HEK293 (cell line): ENCODE data around the gene CHMP4A.
"Not testable (repeated sequence)": the region's sequence is repeated elsewhere in the genome, so short reads cannot be mapped to it uniquely, and the experiment has no call there.

Source experiments
- CTCF ChIA-PET: fragments of 350-600 bp; formaldehyde crosslinking; extraction: SDS; loops from one replicate; lab custom pipeline; 2021; ENCODE audit warnings: antibody characterized with exemption; lab: Yijun Ruan, JAX
- POLR2A ChIA-PET: fragments of 300-600 bp; formaldehyde crosslinking; extraction: SDS; loops from one replicate; lab custom pipeline; 2020; ENCODE audit warnings: antibody characterized with exemption, inconsistent platforms; lab: Yijun Ruan, JAX
- H3K27ac ChIP-seq: fragments of 200-500 bp; sonication (Bioruptor generic); 2 replicates; pipeline ENCODE4 v1.5.1; 2014; ENCODE audit warnings: low read depth, low read length, control low read depth, inconsistent platforms; ENCODE audit errors: extremely low read depth
- H3K36me3 ChIP-seq, 2 experiments: fragments of 200-500 bp in 1 of 2; sonication (Bioruptor generic) in 1 of 2; 1 replicate in 1 of 2; 2 replicates in 1 of 2; pipeline ENCODE4 v1.5.1; 2014 to 2017; ENCODE audit warnings: inconsistent platforms in 2 of 2, low read length in 2 of 2; ENCODE audit not compliant: control insufficient read depth in 2 of 2, insufficient read depth in 1 of 2
- H3K4me1 ChIP-seq: fragments of 200-500 bp; sonication (Bioruptor generic); 2 replicates; pipeline ENCODE4 v1.5.1; 2014; ENCODE audit warnings: mild to moderate bottlenecking, low read length, inconsistent platforms; ENCODE audit not compliant: control insufficient read depth, insufficient read depth
- H3K4me3 ChIP-seq: 2 replicates; pipeline ENCODE4 v1.5.1; 2011; ENCODE audit warnings: low read depth, mild to moderate bottlenecking, control low read depth, low read length, moderate library complexity
- H3K9me3 ChIP-seq: fragments of 200-500 bp; sonication (Bioruptor generic); 2 replicates; pipeline ENCODE4 v1.5.1; 2014; ENCODE audit warnings: low read depth, low read length, inconsistent platforms; ENCODE audit not compliant: control insufficient read depth, insufficient read depth
- BCL11A ChIP-seq: fragments of 450-650 bp; formaldehyde crosslinking; IDR thresholded peaks from 2 replicates; pipeline ENCODE4 v1.5.1; 2016; ENCODE audit warnings: low read depth, missing biosample characterization, missing genetic modification characterization
- GLIS1 ChIP-seq: fragments of 450-650 bp; formaldehyde crosslinking; IDR thresholded peaks from 2 replicates; pipeline ENCODE4 v1.5.1; 2016; ENCODE audit warnings: missing biosample characterization, missing genetic modification characterization
- HOXD13 ChIP-seq: sonication (generic); formaldehyde crosslinking; IDR thresholded peaks from 2 replicates; pipeline ENCODE4 v1.8.0; 2022; ENCODE audit warnings: missing genetic modification reagents, borderline replicate concordance
- MEIS1 ChIP-seq: sonication (generic); formaldehyde crosslinking; IDR thresholded peaks from 2 replicates; pipeline ENCODE4 v1.8.1; 2022; ENCODE audit warnings: missing genetic modification reagents, mild to moderate bottlenecking, borderline replicate concordance
- SETDB1 ChIP-seq: IDR thresholded peaks from one replicate; pipeline ENCODE4 v1.6.1; 2017; ENCODE audit warnings: mild to moderate bottlenecking, low read length, moderate library complexity, mixed read lengths; ENCODE audit not compliant: insufficient read length
- TRIM28 ChIP-seq: IDR thresholded peaks from 2 replicates; pipeline ENCODE4 v1.6.1; 2011; ENCODE audit warnings: low read length, control low read depth, borderline replicate concordance
- ZBTB48 ChIP-seq: fragments of 450-650 bp; formaldehyde crosslinking; IDR thresholded peaks from 2 replicates; pipeline ENCODE4 v1.5.1; 2016; ENCODE audit warnings: missing biosample characterization, missing genetic modification characterization
- ZFP37 ChIP-seq: fragments of 450-650 bp; formaldehyde crosslinking; IDR thresholded peaks from 2 replicates; pipeline ENCODE4 v1.5.1; 2016; ENCODE audit warnings: missing biosample characterization, missing genetic modification characterization
- ZFP41 ChIP-seq: fragments of 450-650 bp; formaldehyde crosslinking; IDR thresholded peaks from 2 replicates; pipeline ENCODE4 v1.5.1; 2016; ENCODE audit warnings: missing biosample characterization, missing genetic modification characterization, borderline replicate concordance
- ZNF302 ChIP-seq: fragments of 450-650 bp; formaldehyde crosslinking; IDR thresholded peaks from 2 replicates; pipeline ENCODE4 v1.5.1; 2016; ENCODE audit warnings: missing biosample characterization, missing genetic modification characterization, low read depth
- ZNF350 ChIP-seq: fragments of 450-650 bp; formaldehyde crosslinking; IDR thresholded peaks from 2 replicates; pipeline ENCODE4 v1.5.0; 2017; ENCODE audit warnings: missing biosample characterization, mild to moderate bottlenecking, missing genetic modification characterization
- ZNF530 ChIP-seq: fragments of 450-650 bp; formaldehyde crosslinking; IDR thresholded peaks from 2 replicates; pipeline ENCODE4 v1.5.1; 2016; ENCODE audit warnings: low read depth, missing biosample characterization, missing genetic modification characterization
- ZNF548 ChIP-seq: fragments of 450-650 bp; formaldehyde crosslinking; IDR thresholded peaks from 2 replicates; pipeline ENCODE4 v1.5.1; 2016; ENCODE audit warnings: missing biosample characterization, missing genetic modification characterization
- ZNF549 ChIP-seq: fragments of 450-650 bp; IDR thresholded peaks from 2 replicates; pipeline ENCODE4 v1.5.1; 2018; ENCODE audit warnings: missing biosample characterization, missing genetic modification characterization, mild to moderate bottlenecking, inconsistent platforms, moderate library complexity
- ZNF561 ChIP-seq: fragments of 450-650 bp; IDR thresholded peaks from 2 replicates; pipeline ENCODE4 v1.5.1; 2018; ENCODE audit warnings: missing biosample characterization, missing genetic modification characterization, borderline replicate concordance
- ZNF621 ChIP-seq: fragments of 450-650 bp; formaldehyde crosslinking; IDR thresholded peaks from 2 replicates; pipeline ENCODE4 v1.5.1; 2017; ENCODE audit warnings: missing biosample characterization, missing genetic modification characterization
- ZNF658 ChIP-seq: fragments of 450-650 bp; formaldehyde crosslinking; IDR thresholded peaks from 2 replicates; pipeline ENCODE4; 2016; ENCODE audit warnings: missing biosample characterization, missing genetic modification characterization
- ZXDB ChIP-seq: fragments of 450-650 bp; formaldehyde crosslinking; IDR thresholded peaks from 2 replicates; pipeline ENCODE4 v1.5.1; 2016; ENCODE audit warnings: missing biosample characterization, missing genetic modification characterization
- TF ChIP-seq, protein P1 (sequence below): fragments of 450-650 bp; formaldehyde crosslinking; IDR thresholded peaks from 2 replicates; pipeline ENCODE4 v1.5.1; 2016; ENCODE audit warnings: missing biosample characterization, missing genetic modification characterization
- TF ChIP-seq, protein P2 (sequence below): fragments of 450-650 bp; formaldehyde crosslinking; IDR thresholded peaks from 2 replicates; pipeline ENCODE4 v1.5.1; 2016; ENCODE audit warnings: missing biosample characterization, missing genetic modification characterization
- TF ChIP-seq, protein P3 (sequence below): fragments of 450-650 bp; formaldehyde crosslinking; IDR thresholded peaks from 2 replicates; pipeline ENCODE4 v1.5.1; 2016; ENCODE audit warnings: missing biosample characterization, missing genetic modification characterization
- TF ChIP-seq, protein P4 (sequence below): fragments of 450-650 bp; formaldehyde crosslinking; IDR thresholded peaks from 2 replicates; pipeline ENCODE4 v1.5.1; 2016; ENCODE audit warnings: missing biosample characterization, missing genetic modification characterization

Gene CHMP4A

DNA sequence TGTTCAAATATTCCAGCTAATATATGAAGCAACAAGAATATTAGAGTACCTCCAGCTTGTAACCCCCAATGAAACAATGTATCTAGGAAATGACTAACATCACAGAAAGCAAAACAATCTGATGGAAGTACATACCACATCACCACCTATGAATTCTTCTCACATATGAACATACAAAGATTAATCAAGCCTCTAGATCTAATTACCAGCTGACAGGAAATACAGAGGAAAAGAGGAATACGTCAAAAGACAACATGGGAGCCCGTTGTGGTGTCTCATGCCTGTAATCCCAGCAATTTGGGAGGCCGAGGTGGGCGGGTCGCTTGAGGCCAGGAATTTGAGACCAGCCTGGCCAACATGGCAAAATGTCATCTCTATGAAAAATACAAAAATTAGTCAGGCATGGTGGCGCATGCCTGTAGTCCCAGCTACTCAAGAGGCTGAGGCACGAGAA lies 11.4 kb upstream of the CHMP4A start (continued):
- TF ChIP-seq, protein P1, sequence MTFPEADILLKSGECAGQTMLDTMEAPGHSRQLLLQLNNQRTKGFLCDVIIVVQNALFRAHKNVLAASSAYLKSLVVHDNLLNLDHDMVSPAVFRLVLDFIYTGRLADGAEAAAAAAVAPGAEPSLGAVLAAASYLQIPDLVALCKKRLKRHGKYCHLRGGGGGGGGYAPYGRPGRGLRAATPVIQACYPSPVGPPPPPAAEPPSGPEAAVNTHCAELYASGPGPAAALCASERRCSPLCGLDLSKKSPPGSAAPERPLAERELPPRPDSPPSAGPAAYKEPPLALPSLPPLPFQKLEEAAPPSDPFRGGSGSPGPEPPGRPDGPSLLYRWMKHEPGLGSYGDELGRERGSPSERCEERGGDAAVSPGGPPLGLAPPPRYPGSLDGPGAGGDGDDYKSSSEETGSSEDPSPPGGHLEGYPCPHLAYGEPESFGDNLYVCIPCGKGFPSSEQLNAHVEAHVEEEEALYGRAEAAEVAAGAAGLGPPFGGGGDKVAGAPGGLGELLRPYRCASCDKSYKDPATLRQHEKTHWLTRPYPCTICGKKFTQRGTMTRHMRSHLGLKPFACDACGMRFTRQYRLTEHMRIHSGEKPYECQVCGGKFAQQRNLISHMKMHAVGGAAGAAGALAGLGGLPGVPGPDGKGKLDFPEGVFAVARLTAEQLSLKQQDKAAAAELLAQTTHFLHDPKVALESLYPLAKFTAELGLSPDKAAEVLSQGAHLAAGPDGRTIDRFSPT, result no peak
- TF ChIP-seq ZBTB48 (tag by site-specific recombination) (no peak), MEIS1 (CRISPR knock-in tag) (no peak), ZXDB (tag by site-specific recombination) (no peak), SETDB1 (no peak)
- TF ChIP-seq, protein P2, sequence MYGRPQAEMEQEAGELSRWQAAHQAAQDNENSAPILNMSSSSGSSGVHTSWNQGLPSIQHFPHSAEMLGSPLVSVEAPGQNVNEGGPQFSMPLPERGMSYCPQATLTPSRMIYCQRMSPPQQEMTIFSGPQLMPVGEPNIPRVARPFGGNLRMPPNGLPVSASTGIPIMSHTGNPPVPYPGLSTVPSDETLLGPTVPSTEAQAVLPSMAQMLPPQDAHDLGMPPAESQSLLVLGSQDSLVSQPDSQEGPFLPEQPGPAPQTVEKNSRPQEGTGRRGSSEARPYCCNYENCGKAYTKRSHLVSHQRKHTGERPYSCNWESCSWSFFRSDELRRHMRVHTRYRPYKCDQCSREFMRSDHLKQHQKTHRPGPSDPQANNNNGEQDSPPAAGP, result no peak

DNA sequence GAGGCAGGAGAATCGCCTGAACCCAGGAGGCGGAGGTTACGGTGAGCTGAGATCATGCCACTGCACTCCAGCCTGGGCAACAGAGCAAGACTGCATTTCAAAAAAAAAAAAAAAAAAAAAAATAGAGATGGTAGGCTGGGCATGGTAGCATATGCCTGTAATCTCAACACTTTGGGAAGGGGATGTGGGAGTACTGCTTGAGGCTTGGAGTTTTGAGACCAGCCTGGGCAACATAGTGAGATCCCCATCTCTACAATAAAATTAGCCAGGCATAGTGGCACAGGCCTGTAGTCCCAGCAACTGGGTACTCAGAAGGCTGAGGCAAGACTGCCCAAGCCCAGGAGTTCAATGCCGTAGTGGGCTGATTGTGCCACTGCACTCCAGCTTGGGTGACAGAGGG lies 9.7 kb upstream of the CHMP4A start:
- H3K36me3 ChIP-seq, result peaks cover 17 to 18% of the 10 kb centered on the region in 2 experiments
- POLR2A ChIA-PET, H3K27ac ChIP-seq, H3K9me3 ChIP-seq, H3K4me3 ChIP-seq, H3K4me1 ChIP-seq: not testable (repeated sequence)
- CTCF ChIA-PET, result interaction anchor here (0.7 kb wide), 1 partner anchor 9 kb away, joined by 3 read pairs; the partner anchor contains the start of gene CHMP4A

DNA sequence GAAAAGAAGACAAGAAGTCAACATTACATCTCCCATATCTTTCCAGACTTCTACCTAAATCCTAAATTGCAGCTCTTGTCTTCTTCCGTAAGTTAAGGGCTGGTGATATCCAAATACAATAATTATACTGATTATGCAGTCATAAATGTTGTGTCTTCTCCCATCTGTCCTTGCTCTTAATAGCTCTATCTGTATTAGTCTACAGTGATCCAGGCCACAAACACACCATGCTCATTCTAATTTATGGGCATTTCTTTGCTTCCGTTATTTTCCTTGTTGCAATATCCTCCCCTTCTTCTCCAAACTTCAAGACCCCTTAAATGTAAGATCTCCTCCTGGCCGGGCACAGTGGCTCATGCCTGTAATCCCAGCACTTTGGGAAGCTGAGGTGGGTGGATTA lies 6.2 kb upstream of the CHMP4A start:
- H3K9me3 ChIP-seq, result no peaks in the 10 kb centered on the region
- no peak overlapping the region for H3K27ac ChIP-seq
- ChIA-PET CTCF (interaction anchor here (0.5 to 1.1 kb wide), 4 partner anchors 77 to 212 kb away, joined by 3 to 4 read pairs (median 3); no protein-coding TSS in a partner anchor), POLR2A (interaction anchor here (0.6 to 1.5 kb wide), 4 partner anchors 23 to 52 kb away, joined by 3 to 11 read pairs (median 6); partner anchors contain the start of genes RABGGTA, TINF2 and TM9SF1)
- H3K4me1 ChIP-seq, result no peaks in the 10 kb centered on the region
- H3K4me3 ChIP-seq, result no peak overlapping the region
- H3K36me3 ChIP-seq, result peaks cover 6 to 14% of the 10 kb centered on the region in 2 experiments; a peak in 2 of 3 replicates
- TF ChIP-seq ZNF549 (tag by site-specific recombination) (no peak), ZNF530 (tag by site-specific recombination) (no peak), ZFP37 (tag by site-specific recombination) (no peak), ZNF302 (tag by site-specific recombination) (no peak), BCL11A (no peak), ZNF621 (tag by site-specific recombination) (no peak), ZNF548 (tag by site-specific recombination) (no peak), ZNF350 (tag by site-specific recombination) (no peak), SETDB1 (no peak), GLIS1 (tag by site-specific recombination) (no peak), TRIM28 (no peak), ZNF561 (tag by site-specific recombination) (no peak), ZFP41 (no peak), ZNF658 (tag by site-specific recombination) (no peak), HOXD13 (no peak)
- TF ChIP-seq, protein P3, sequence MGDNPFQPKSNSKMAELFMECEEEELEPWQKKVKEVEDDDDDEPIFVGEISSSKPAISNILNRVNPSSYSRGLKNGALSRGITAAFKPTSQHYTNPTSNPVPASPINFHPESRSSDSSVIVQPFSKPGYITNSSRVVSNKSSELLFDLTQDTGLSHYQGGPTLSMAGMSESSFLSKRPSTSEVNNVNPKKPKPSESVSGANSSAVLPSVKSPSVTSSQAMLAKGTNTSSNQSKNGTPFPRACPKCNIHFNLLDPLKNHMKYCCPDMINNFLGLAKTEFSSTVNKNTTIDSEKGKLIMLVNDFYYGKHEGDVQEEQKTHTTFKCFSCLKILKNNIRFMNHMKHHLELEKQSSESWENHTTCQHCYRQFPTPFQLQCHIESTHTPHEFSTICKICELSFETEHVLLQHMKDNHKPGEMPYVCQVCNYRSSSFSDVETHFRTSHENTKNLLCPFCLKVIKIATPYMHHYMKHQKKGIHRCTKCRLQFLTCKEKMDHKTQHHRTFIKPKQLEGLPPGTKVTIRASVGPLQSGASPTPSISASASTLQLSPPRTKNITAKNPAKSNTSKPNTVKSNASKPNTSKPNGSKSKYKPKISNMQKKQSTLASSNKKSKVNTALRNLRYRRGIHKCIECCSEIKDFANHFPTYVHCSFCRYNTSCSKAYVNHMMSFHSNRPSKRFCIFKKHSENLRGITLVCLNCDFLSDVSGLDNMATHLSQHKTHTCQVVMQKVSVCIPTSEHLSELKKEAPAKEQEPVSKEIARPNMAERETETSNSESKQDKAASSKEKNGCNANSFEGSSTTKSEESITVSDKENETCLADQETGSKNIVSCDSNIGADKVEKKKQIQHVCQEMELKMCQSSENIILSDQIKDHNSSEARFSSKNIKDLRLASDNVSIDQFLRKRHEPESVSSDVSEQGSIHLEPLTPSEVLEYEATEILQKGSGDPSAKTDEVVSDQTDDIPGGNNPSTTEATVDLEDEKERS (tag by site-specific recombination), result no peak
- TF ChIP-seq, protein P1, result no peak
- TF ChIP-seq, protein P4, sequence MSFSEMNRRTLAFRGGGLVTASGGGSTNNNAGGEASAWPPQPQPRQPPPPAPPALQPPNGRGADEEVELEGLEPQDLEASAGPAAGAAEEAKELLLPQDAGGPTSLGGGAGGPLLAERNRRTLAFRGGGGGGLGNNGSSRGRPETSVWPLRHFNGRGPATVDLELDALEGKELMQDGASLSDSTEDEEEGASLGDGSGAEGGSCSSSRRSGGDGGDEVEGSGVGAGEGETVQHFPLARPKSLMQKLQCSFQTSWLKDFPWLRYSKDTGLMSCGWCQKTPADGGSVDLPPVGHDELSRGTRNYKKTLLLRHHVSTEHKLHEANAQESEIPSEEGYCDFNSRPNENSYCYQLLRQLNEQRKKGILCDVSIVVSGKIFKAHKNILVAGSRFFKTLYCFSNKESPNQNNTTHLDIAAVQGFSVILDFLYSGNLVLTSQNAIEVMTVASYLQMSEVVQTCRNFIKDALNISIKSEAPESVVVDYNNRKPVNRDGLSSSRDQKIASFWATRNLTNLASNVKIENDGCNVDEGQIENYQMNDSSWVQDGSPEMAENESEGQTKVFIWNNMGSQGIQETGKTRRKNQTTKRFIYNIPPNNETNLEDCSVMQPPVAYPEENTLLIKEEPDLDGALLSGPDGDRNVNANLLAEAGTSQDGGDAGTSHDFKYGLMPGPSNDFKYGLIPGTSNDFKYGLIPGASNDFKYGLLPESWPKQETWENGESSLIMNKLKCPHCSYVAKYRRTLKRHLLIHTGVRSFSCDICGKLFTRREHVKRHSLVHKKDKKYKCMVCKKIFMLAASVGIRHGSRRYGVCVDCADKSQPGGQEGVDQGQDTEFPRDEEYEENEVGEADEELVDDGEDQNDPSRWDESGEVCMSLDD (tag by site-specific recombination), result no peak
